HepG2 (cell line): ENCODE data around the gene HTR1D. TPM values are rescaled to one million over a fixed set of nuclear protein-coding genes. Genes with fewer than 3 reads are reported as not detected.
"Not testable (repeated sequence)": the region's sequence is repeated elsewhere in the genome, so short reads cannot be mapped to it uniquely, and the experiment has no call there.

Source experiments
- ATAC-seq: fragments of 200-7000 bp; cut with Tn5 transposase; 3 replicates; pipeline ENCODE4 v1.9.1; 2020; ENCODE audit warnings: mild to moderate bottlenecking, moderate library complexity
- BruUV-seq: library from RNA; stranded (reverse); fragments of 400-500 nt; replicated peaks from 2 replicates; lab custom pipeline; 2021; lab: Mats Ljungman, UMichigan
- CTCF ChIA-PET: fragments of 300-600 bp; formaldehyde crosslinking; extraction: SDS; loops from one replicate; lab custom pipeline; 2021; ENCODE audit warnings: low total read pairs, inconsistent platforms, low intra/inter-chr PET ratio; lab: Yijun Ruan, JAX
- POLR2A ChIA-PET: fragments of 350-600 bp; sonication (Branson Sonifier 250); formaldehyde crosslinking; loops from one replicate; lab custom pipeline; 2020; ENCODE audit warnings: antibody characterized with exemption, inconsistent platforms; lab: Yijun Ruan, JAX
- DNase-seq: peaks from one replicate; pipeline ENCODE4 v3.0.0-alpha.2; 2015; ENCODE audit warnings: low spot score
- FAIRE-seq: peaks from 3 replicates; lab custom pipeline; 2011; peaks lifted over from hg19 to GRCh38; lab: Jason Lieb, UNC
- H2AFZ ChIP-seq: one replicate; pipeline ENCODE4 v1.6.1; 2011; ENCODE audit warnings: low read length, inconsistent platforms
- H3K27ac ChIP-seq: fragments of 300-600 bp; 3 replicates; pipeline ENCODE4 v1.8.0; 2011; ENCODE audit warnings: mixed run types, mild to moderate bottlenecking, mixed read lengths, low read length, inconsistent platforms; ENCODE audit not compliant: insufficient read depth; ENCODE audit errors: extremely low read length
- H3K27me3 ChIP-seq, 2 experiments: fragments of 200-600 bp in 1 of 2; 2 replicates in 1 of 2; 3 replicates in 1 of 2; pipeline versions ENCODE4 v1.6.0 to v1.8.0; 2011; ENCODE audit warnings: low read length in 2 of 2, mild to moderate bottlenecking in 2 of 2, moderate library complexity in 2 of 2, inconsistent platforms in 1 of 2; ENCODE audit not compliant: insufficient read depth in 2 of 2, control insufficient read depth in 1 of 2
- H3K36me3 ChIP-seq, 2 experiments: fragments of 200-600 bp in 1 of 2; replicated peaks in 1 of 2; 2 replicates in 1 of 2; 3 replicates in 1 of 2; pipeline versions ENCODE4 v1.5.1 to v1.8.0; 2011; ENCODE audit warnings: low read length in 2 of 2, inconsistent platforms in 1 of 2; ENCODE audit not compliant: insufficient read depth in 2 of 2, control insufficient read depth in 1 of 2
- H3K4me1 ChIP-seq: 2 replicates; pipeline ENCODE4 v1.5.1; 2012; ENCODE audit warnings: low read length, inconsistent platforms; ENCODE audit not compliant: insufficient read depth
- H3K4me2 ChIP-seq: 2 replicates; pipeline ENCODE4 v1.6.0; 2011; ENCODE audit warnings: low read depth, low read length, inconsistent platforms
- H3K4me3 ChIP-seq, 3 experiments: fragments of 200-600 bp in 1 of 3; sonication (generic), shearing (Covaris generic) in 1 of 3; replicated peaks in 1 of 3; 2 replicates each; pipeline ENCODE4 v1.5.1; 2011 to 2016; ENCODE audit warnings: low read length in 3 of 3, inconsistent platforms in 2 of 3, low read depth in 2 of 3, mild to moderate bottlenecking in 2 of 3, control low read depth in 1 of 3, mixed read lengths in 1 of 3; ENCODE audit not compliant: insufficient read depth in 1 of 3
- H3K79me2 ChIP-seq: one replicate; pipeline ENCODE4 v1.6.1; 2011; ENCODE audit warnings: low read length, inconsistent platforms; ENCODE audit not compliant: insufficient read depth
- H3K9ac ChIP-seq: 2 replicates; pipeline ENCODE4 v1.6.0; 2011; ENCODE audit warnings: mild to moderate bottlenecking, low read depth, low read length, inconsistent platforms; ENCODE audit not compliant: insufficient read depth
- H3K9me3 ChIP-seq: 2 replicates; pipeline ENCODE4 v1.5.1; 2012; ENCODE audit warnings: mild to moderate bottlenecking, low read length
- H4K20me1 ChIP-seq: 2 replicates; pipeline ENCODE4 v1.6.0; 2011; ENCODE audit warnings: inconsistent platforms, mild to moderate bottlenecking, low read length, moderate library complexity; ENCODE audit not compliant: insufficient read depth
- HBP1 ChIP-seq: IDR thresholded peaks from 2 replicates; pipeline ENCODE4 v1.6.1; 2016; ENCODE audit warnings: low read depth, control low read depth
- PRMT3 ChIP-seq: sonication (generic); formaldehyde crosslinking; IDR thresholded peaks from 2 replicates; pipeline ENCODE4 v1.8.1; 2022; ENCODE audit warnings: low read depth, mild to moderate bottlenecking, moderate library complexity, missing genetic modification reagents, borderline replicate concordance
- RBM22 ChIP-seq: fragments of 200-400 bp; formaldehyde crosslinking; optimal IDR thresholded peaks from 2 replicates; pipeline ENCODE3; 2017; ENCODE audit warnings: mild to moderate bottlenecking, low read length, moderate library complexity
- ZHX1 ChIP-seq: sonication (generic); formaldehyde crosslinking; IDR thresholded peaks from 2 replicates; pipeline ENCODE4 v1.8.1; 2022; ENCODE audit warnings: low read depth, mild to moderate bottlenecking, missing genetic modification reagents
- ZNF629 ChIP-seq: sonication (generic); formaldehyde crosslinking; conservative IDR thresholded peaks from 2 replicates; pipeline ENCODE4 v1.5.0; 2020; ENCODE audit warnings: missing genetic modification reagents
- WGBS: methylation state at CpG from one replicate; pipeline ENCODE4 v1.1.6; 2017; ENCODE audit warnings: low lambda C conversion rate; 5-methylcytosine and 5-hydroxymethylcytosine counted together
- in situ Hi-C: cut with HindIII; loops from 2 replicates; pipeline ENCODE4 v1.10.0; 2017; ENCODE audit warnings: low pct_unique_long_range_greater_than_20kb; ENCODE audit not compliant: extremely low pct_ligation_motif_present
- intact Hi-C: fragments of 100-400 bp; cut with micrococcal nuclease; formaldehyde crosslinking; loops from one replicate; pipeline ENCODE4 v1.10.0; 2022; ENCODE audit not compliant: unreplicated experiment
- polyA plus RNA-seq, 8 experiments: library from polyadenylated mRNA; depleted of rRNA in 3 of 8; stranded (reverse) in 7 of 8; unstranded in 1 of 8; fragments of >200 nt; fragmentation: Illumina TruSeq in 4 of 8; extraction: Trizol in 4 of 8; gene quantifications; 2 replicates each; pipeline versions ENCODE4 v1.2.1 to v1.2.3, GENCODE V29; 2011 to 2016; ENCODE audit warnings: low read depth in 4 of 8, missing spikeins in 1 of 8, mixed read lengths in 1 of 8; ENCODE audit not compliant: insufficient read depth in 1 of 8
- total RNA-seq, 5 experiments: library from RNA; depleted of rRNA; stranded (reverse); fragments of >200 nt; fragmentation: Illumina TruSeq; extraction: Trizol; gene quantifications; 2 replicates each; pipeline ENCODE4 v1.2.3, GENCODE V29; 2016; ENCODE audit warnings: low read depth in 1 of 5

HTR1D gene
- total and polyA plus RNA-seq, 2 of the 13 experiments (the other 11 are each of a cell fraction or from before 2014, with no cell fraction given) = 0.04 to 0.07 TPM

GRCh38 chr1:23209770-23210169 lies 7.5 kb downstream of the HTR1D start:
- H3K4me1 ChIP-seq = peaks cover 7% of the 10 kb centered on the region; the same call in 1 of the 2 replicates
- no peak overlapping the region for H3K4me2 ChIP-seq
- DNase-seq (no peak), ATAC-seq (no peak), FAIRE-seq (no peak)
- no peaks in the 10 kb centered on the region for H3K36me3 ChIP-seq
- intact Hi-C loops (loop anchor here (10.0 kb wide), 1 partner anchor 65 kb away; no protein-coding TSS in a partner anchor), in situ Hi-C loops (no loop called here)
- TF ChIP-seq RBM22 (no peak), ZHX1 (no peak), HBP1 (no peak)
- H4K20me1 ChIP-seq = no peaks in the 10 kb centered on the region
- no peak overlapping the region for H3K27ac ChIP-seq
- H2AFZ ChIP-seq = no peak overlapping the region
- H3K79me2 ChIP-seq = no peaks in the 10 kb centered on the region
- no peak overlapping the region for H3K4me3 ChIP-seq
- peaks cover 0 to 1% of the 10 kb centered on the region in 2 experiments; a peak in 1 of 5 replicates for H3K27me3 ChIP-seq
- CTCF ChIA-PET = no interaction called here
- WGBS = 71% methylated on average over 4 of the region's 4 CpGs
- POLR2A ChIA-PET = no interaction called here
- H3K9me3 ChIP-seq = no peaks in the 10 kb centered on the region
- H3K9ac ChIP-seq = no peak overlapping the region
- BruUV-seq = no TSS peak

GRCh38 chr1:23208527-23208926 lies 8.8 kb downstream of the HTR1D start:
- intact Hi-C loops = no loop called here
- WGBS = 55% methylated on average over 2 of the region's 2 CpGs

GRCh38 chr1:23207733-23208132 lies 9.6 kb downstream of the HTR1D start:
- H3K79me2 ChIP-seq, CTCF ChIA-PET, intact Hi-C loops, H3K4me1 ChIP-seq, ATAC-seq, FAIRE-seq, H3K9ac ChIP-seq, H3K4me2 ChIP-seq, BruUV-seq, H3K4me3 ChIP-seq, H4K20me1 ChIP-seq, H3K9me3 ChIP-seq, in situ Hi-C loops, POLR2A ChIA-PET, H2AFZ ChIP-seq, H3K27me3 ChIP-seq, H3K36me3 ChIP-seq, DNase-seq, H3K27ac ChIP-seq: not testable (repeated sequence)
- 34% methylated on average over 8 of the region's 8 CpGs for WGBS

More at GRCh38 chr1:23208527-23208926, 8.8 kb downstream of the HTR1D start:
- BruUV-seq = no TSS peak
- Histone ChIP-seq H3K4me1 (peaks cover 7% of the 10 kb centered on the region; the same call in 1 of the 2 replicates), H3K4me3 (no peak overlapping the region), H4K20me1 (no peaks in the 10 kb centered on the region), H2AFZ (no peak overlapping the region), H3K36me3 (no peaks in the 10 kb centered on the region), H3K27me3 (peaks cover 0 to 1% of the 10 kb centered on the region in 2 experiments; a peak in 1 of 5 replicates), H3K9me3 (no peaks in the 10 kb centered on the region), H3K27ac (no peak overlapping the region), H3K9ac (no peak overlapping the region), H3K4me2 (no peak overlapping the region), H3K79me2 (no peaks in the 10 kb centered on the region)
- ATAC-seq (no peak), FAIRE-seq (no peak), DNase-seq (no peak)
- ChIA-PET CTCF (no interaction called here), POLR2A (no interaction called here)
- in situ Hi-C loops = no loop called here
- TF ChIP-seq PRMT3 (CRISPR knock-in tag) (no peak), ZNF629 (CRISPR knock-in tag) (peak; percentile 84)
